Calu3 (cell line): ENCODE results near the gene CCNC. TPM values are rescaled to one million over a fixed set of nuclear protein-coding genes. Genes with fewer than 3 reads are reported as not detected.

Source experiments
- BruUV-seq: library from RNA; stranded (reverse); fragments of 400-500 nt; replicated peaks from 2 replicates; lab custom pipeline; 2021; lab: Mats Ljungman, UMichigan
- CTCF ChIA-PET: fragments of 300-600 bp; sonication (Branson Sonifier 250); formaldehyde crosslinking; loops from one replicate; lab custom pipeline; 2022; ENCODE audit warnings: antibody characterized with exemption; lab: Charles Lee
- DNase-seq: peaks from one replicate; pipeline ENCODE4 v3.0.0; 2022
- H3K27ac Mint-ChIP-seq: one replicate; pipeline ENCODE4 v1.8.0; 2022; ENCODE audit warnings: mixed read lengths; ENCODE audit not compliant: unreplicated experiment
- H3K27me3 Mint-ChIP-seq: one replicate; pipeline ENCODE4 v1.8.0; 2022; ENCODE audit warnings: mixed read lengths; ENCODE audit not compliant: unreplicated experiment
- H3K36me3 Mint-ChIP-seq: one replicate; pipeline ENCODE4 v1.8.0; 2022; ENCODE audit warnings: mild to moderate bottlenecking, moderate library complexity, mixed read lengths; ENCODE audit not compliant: insufficient read depth, unreplicated experiment
- H3K4me1 Mint-ChIP-seq: one replicate; pipeline ENCODE4 v1.8.0; 2022; ENCODE audit warnings: mild to moderate bottlenecking, low read depth, mixed read lengths; ENCODE audit not compliant: unreplicated experiment
- H3K4me3 Mint-ChIP-seq: one replicate; pipeline ENCODE4 v1.8.0; 2022; ENCODE audit warnings: mild to moderate bottlenecking, low read depth, moderate library complexity, mixed read lengths; ENCODE audit not compliant: unreplicated experiment
- H3K9me3 Mint-ChIP-seq: one replicate; pipeline ENCODE4 v1.8.0; 2022; ENCODE audit warnings: low read depth, mixed read lengths; ENCODE audit not compliant: unreplicated experiment
- intact Hi-C: fragments of 100-400 bp; cut with micrococcal nuclease; formaldehyde crosslinking; loops from one replicate; pipeline ENCODE4 v1.10.0; 2022; ENCODE audit not compliant: unreplicated experiment
- total RNA-seq: library from RNA; stranded (reverse); gene quantifications from 2 replicates; pipeline ENCODE4 v1.2.3, GENCODE V29; 2022
- TF ChIP-seq, protein P1 (sequence below): fragments of 200-600 bp; IDR thresholded peaks from one replicate; pipeline ENCODE4 v1.8.0; 2022; ENCODE audit warnings: antibody characterized with exemption; ENCODE audit not compliant: unreplicated experiment

Gene CCNC
- total RNA-seq, 1 experiment from 2014 or later = 78.3 TPM

DNA sequence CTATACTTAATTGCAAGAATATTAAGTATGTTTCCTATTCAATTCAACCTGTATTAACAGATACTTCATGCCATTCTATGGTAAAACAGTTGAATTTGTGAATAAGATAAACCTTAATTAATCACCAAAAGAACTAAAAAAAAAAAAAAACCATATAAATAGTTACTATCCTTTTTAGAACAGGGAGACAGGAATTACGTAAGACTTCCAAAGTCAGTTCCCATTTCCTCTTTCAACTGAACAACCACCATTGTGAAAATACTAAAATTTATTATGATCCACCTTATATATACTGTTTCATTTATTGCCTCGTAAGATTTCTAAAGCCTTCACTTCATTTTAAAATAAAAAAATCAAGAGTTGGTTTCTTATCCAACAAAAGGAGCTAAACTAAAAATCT is 9.4 kb downstream of the CCNC start:
- Mint-ChIP-seq H3K27ac (no peak overlapping the region), H3K4me1 (peaks cover 10% of the 10 kb centered on the region), H3K4me3 (no peak overlapping the region), H3K27me3 (no peaks in the 10 kb centered on the region), H3K36me3 (peaks cover 41% of the 10 kb centered on the region), H3K9me3 (no peaks in the 10 kb centered on the region)
- no peak for DNase-seq
- TF ChIP-seq, protein P1, sequence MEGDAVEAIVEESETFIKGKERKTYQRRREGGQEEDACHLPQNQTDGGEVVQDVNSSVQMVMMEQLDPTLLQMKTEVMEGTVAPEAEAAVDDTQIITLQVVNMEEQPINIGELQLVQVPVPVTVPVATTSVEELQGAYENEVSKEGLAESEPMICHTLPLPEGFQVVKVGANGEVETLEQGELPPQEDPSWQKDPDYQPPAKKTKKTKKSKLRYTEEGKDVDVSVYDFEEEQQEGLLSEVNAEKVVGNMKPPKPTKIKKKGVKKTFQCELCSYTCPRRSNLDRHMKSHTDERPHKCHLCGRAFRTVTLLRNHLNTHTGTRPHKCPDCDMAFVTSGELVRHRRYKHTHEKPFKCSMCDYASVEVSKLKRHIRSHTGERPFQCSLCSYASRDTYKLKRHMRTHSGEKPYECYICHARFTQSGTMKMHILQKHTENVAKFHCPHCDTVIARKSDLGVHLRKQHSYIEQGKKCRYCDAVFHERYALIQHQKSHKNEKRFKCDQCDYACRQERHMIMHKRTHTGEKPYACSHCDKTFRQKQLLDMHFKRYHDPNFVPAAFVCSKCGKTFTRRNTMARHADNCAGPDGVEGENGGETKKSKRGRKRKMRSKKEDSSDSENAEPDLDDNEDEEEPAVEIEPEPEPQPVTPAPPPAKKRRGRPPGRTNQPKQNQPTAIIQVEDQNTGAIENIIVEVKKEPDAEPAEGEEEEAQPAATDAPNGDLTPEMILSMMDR = no peak
- intact Hi-C loops = no loop called here
- BruUV-seq = no TSS peak
- CTCF ChIA-PET = no interaction called here

DNA sequence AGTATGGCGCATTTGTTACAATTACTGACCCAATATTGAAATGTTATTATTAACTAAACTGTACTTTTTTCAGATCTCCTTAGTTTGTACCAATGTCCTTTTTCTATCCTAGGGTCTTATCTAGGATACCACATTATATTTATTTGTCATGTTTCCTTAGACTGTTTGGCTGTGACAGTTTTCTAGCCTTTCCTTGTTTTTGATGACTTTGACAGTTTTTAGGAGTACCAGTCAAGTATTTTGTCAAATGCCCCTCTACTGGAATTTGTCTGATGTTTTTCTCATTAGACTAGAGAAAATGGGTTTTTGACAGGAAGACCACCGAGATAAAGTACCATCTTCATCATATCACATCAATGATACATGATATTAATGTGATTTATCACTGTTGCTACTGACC is 14.6 kb downstream of the CCNC start:
- no peaks in the 10 kb centered on the region for H3K9me3 Mint-ChIP-seq
- no TSS peak for BruUV-seq
- intact Hi-C loops = no loop called here

GRCh38 chr6:99550046-99550748 is 18.3 kb downstream of the CCNC start:
- CTCF ChIA-PET = no interaction called here
- TF ChIP-seq, protein P1 = no peak
- BruUV-seq = no TSS peak
- H3K4me1 Mint-ChIP-seq = peaks cover 12% of the 10 kb centered on the region
- no peaks in the 10 kb centered on the region for H3K27me3 Mint-ChIP-seq
- no peak overlapping the region for H3K27ac Mint-ChIP-seq
- no peaks in the 10 kb centered on the region for H3K9me3 Mint-ChIP-seq
- no peak overlapping the region for H3K4me3 Mint-ChIP-seq
- intact Hi-C loops = no loop called here
- H3K36me3 Mint-ChIP-seq = peaks cover 47% of the 10 kb centered on the region
- no peak for DNase-seq

More for the DNA sequence above, 14.6 kb downstream of the CCNC start:
- TF ChIP-seq, protein P1 = no peak
- Mint-ChIP-seq H3K27ac (no peak overlapping the region), H3K4me3 (no peak overlapping the region), H3K36me3 (peaks cover 49% of the 10 kb centered on the region), H3K4me1 (no peaks in the 10 kb centered on the region), H3K27me3 (no peaks in the 10 kb centered on the region)
- no peak for DNase-seq
- CTCF ChIA-PET = no interaction called here

GRCh38 chr6:99548706-99549105 is 19.8 kb downstream of the CCNC start:
- CTCF ChIA-PET = interaction anchor here (0.7 kb wide), 1 partner anchor 18 kb away, joined by 4 read pairs; no protein-coding TSS in a partner anchor
- H3K36me3 Mint-ChIP-seq = peaks cover 51% of the 10 kb centered on the region
- no peaks in the 10 kb centered on the region for H3K9me3 Mint-ChIP-seq
- H3K27ac Mint-ChIP-seq = no peak overlapping the region
- no peak overlapping the region for H3K4me3 Mint-ChIP-seq
- no peak for DNase-seq
- H3K27me3 Mint-ChIP-seq = no peaks in the 10 kb centered on the region
- peaks cover 12% of the 10 kb centered on the region for H3K4me1 Mint-ChIP-seq
- intact Hi-C loops = no loop called here
- no TSS peak for BruUV-seq
- TF ChIP-seq, protein P1 = no peak
